Panc1 (cell line): ENCODE measurements around the gene RYR3.

ENCODE experiments used
- CTCF ChIP-seq: fragments of 450-650 bp; IDR thresholded peaks from 2 replicates; pipeline ENCODE4 v1.5.1; 2017; ENCODE audit warnings: mild to moderate bottlenecking
- POLR2AphosphoS5 ChIP-seq: IDR thresholded peaks from 2 replicates; pipeline ENCODE4 v1.6.1; 2012; ENCODE audit warnings: mild to moderate bottlenecking, low read depth, low read length, moderate library complexity
- SIN3A ChIP-seq: IDR thresholded peaks from 2 replicates; pipeline ENCODE4 v1.6.1; 2012; ENCODE audit warnings: low read depth, mild to moderate bottlenecking, low read length, moderate library complexity, borderline replicate concordance; ENCODE audit not compliant: insufficient read depth
- TCF7L2 ChIP-seq: IDR thresholded peaks from 2 replicates; pipeline ENCODE4 v1.6.1; 2011; ENCODE audit warnings: mild to moderate bottlenecking, low read depth, low read length, inconsistent platforms
- TF ChIP-seq, protein P1 (sequence below), 2 experiments: IDR thresholded peaks; 2 replicates each; pipeline ENCODE4 v1.6.1; 2011 to 2012; ENCODE audit warnings: low read depth in 2 of 2, control low read depth in 1 of 2, low read length in 1 of 2, mild to moderate bottlenecking in 1 of 2, moderate library complexity in 1 of 2; ENCODE audit not compliant: insufficient read depth in 1 of 2

DNA sequence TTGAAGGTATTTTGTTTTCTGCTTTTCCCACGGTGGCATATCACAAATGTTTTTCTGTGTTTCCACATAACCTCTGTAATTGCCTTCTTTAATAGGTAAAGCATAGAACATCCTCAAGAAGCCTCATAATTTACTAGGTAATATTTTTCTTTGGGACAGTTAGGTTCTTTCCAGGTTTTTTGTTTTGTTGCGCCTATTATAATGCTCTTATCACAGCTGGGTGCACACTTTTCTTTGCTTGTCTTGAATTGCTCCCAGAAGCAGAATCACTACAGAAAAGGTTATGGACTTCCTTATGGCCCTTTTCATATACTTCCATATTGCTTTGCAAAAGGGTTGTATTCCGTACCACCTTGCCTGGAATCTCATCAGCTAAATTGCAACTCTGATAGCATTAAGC is 213.5 kb downstream of the RYR3 start:
- TF ChIP-seq CTCF (no peak), POLR2AphosphoS5 (no peak), TCF7L2 (no peak), SIN3A (no peak)
- TF ChIP-seq, protein P1, sequence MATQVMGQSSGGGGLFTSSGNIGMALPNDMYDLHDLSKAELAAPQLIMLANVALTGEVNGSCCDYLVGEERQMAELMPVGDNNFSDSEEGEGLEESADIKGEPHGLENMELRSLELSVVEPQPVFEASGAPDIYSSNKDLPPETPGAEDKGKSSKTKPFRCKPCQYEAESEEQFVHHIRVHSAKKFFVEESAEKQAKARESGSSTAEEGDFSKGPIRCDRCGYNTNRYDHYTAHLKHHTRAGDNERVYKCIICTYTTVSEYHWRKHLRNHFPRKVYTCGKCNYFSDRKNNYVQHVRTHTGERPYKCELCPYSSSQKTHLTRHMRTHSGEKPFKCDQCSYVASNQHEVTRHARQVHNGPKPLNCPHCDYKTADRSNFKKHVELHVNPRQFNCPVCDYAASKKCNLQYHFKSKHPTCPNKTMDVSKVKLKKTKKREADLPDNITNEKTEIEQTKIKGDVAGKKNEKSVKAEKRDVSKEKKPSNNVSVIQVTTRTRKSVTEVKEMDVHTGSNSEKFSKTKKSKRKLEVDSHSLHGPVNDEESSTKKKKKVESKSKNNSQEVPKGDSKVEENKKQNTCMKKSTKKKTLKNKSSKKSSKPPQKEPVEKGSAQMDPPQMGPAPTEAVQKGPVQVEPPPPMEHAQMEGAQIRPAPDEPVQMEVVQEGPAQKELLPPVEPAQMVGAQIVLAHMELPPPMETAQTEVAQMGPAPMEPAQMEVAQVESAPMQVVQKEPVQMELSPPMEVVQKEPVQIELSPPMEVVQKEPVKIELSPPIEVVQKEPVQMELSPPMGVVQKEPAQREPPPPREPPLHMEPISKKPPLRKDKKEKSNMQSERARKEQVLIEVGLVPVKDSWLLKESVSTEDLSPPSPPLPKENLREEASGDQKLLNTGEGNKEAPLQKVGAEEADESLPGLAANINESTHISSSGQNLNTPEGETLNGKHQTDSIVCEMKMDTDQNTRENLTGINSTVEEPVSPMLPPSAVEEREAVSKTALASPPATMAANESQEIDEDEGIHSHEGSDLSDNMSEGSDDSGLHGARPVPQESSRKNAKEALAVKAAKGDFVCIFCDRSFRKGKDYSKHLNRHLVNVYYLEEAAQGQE (IDR thresholded peaks at IDR 0.05; ENCODE audit: insufficient read depth in 1 of 2, low read depth in 2 of 2, low read length in 1 of 2) = no peak
